Measurements from ENCODE around the gene ENOX2.
"Not testable (repeated sequence)": the region's sequence is repeated elsewhere in the genome, so short reads cannot be mapped to it uniquely, and the experiment has no call there.

ENOX2 gene

DNA sequence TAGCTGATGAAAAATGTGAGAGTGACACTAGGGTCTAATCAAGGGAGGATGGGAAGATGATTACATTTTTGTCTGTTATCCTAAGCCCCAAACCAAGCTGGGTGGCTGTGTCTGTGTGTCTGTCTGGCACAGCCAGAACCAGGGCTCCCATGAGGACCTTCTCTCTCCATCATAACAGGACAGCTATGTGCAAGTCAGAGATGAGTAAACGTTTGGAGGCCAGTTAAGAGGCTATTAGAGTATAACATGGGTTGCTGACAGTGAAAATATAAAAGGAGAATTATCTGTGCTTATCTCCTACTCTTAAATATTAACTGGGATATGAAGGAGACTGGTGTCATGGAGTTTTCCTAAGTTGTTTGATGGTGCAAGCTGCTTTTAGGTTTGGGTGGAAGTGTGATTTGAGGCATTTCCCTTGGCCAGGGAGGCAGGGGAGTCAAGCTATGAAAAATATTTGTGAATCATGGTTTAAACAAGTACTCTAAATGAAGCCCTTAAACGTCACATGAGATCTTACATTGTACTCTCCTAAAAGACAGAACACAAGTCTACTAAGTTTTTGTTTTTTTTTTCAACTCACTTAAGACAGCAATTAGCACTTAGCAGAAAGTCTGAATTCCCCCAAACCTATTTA is 156.2 kb downstream of the ENOX2 start:
- DNase-seq (ENCODE audit: low read depth) = no peak

- DNase-seq (ENCODE audit: low read depth) = no peak
Observed at GRCh38 chrX:130746077-130746476, 156.9 kb downstream of the ENOX2 start.

DNA sequence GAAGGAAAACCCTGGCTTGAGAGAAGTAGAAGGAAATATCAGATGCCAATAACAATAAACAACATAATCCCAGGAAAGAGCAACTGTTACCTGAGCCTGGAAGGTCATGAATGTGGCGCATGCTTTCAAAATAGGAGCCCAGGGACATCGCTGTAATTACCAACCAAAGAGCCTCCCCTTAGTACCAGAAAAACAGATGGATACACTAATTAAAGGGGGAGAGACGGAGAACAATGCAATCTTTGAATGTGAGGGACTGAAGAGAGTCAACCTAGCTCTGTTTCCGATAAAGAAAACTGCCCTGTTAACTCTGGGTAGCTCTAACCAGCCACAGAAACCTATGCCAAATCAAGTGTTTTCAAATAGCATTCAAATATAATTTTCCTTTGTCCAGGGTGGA is 161.4 kb downstream of the ENOX2 start:
- DNase-seq (ENCODE audit: low read depth) = no peak

- no peak for DNase-seq (ENCODE audit: low read depth)
Observed at GRCh38 chrX:130741151-130741550, 161.9 kb downstream of the ENOX2 start.

DNA sequence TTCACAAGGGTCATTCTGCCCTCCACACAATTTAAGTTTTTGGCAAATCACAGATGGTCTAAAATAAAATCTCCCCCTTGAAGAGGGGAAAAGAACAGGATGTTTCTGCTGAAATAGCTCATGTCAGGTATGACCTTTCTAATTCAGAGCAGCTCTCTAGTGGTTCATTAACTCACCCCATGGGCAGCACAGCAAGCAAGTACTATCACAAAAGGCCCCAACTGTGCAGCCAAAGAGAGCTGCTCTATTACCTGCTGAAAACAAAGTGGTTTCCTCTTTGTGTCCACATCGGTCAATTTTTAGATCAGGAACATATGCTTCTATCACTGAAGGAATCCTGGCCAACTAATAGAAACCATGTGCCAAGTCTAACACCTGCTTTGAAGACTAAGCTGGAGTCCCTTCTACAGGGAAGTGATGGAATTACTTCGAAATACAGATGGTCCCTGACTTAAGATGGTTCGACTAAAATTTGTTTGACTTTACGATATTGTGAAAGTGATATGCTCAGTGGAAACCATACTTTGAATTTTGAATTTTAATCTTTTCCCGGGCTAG is 164.3 kb downstream of the ENOX2 start:
- DNase-seq (ENCODE audit: low read depth) = no peak

- no peak for DNase-seq (ENCODE audit: low read depth)
Observed at GRCh38 chrX:130734713-130735112, 168.3 kb downstream of the ENOX2 start.

DNA sequence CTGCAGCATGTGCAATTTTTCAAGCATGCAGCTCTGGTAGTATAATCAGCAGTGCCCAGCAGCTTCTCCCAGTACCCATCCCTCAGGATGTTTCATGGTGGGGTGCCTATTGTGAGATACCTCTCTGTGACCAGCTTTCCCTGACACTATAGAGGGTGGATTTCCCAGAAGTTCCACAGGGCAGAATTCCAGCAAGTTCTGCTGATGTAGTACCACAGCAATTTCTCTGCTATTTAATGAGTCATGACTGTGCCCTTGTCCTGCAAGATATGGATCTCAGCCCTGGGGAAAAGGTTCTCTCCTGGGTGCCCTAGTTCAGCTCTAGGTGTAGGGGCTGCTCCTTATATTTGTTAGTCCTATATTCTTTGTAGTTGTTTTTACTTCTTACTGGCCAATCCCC is 174.8 kb downstream of the ENOX2 start:
- DNase-seq (ENCODE audit: low read depth) = peak; percentile 14

DNA sequence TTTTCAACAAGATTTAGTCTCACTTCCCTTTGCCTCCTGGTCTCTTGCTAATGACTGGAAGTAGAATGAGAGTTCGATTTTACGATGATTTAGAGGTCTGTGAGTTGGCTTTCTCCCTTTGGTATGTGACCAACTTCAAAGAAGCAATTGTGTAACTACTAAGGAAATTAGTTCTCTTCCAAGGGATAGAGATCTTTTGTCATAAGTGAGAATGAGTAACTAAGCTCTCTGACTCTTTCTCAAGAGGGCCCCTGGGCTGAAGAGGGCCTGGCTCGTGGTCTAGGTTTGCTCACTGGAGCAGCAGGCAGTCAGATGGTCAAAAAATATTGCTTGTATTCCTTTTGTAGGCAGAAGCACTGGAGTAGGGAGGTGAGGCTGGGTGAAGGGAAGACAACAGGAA is 176.3 kb downstream of the ENOX2 start:
- DNase-seq (ENCODE audit: low read depth) = no peak

DNA sequence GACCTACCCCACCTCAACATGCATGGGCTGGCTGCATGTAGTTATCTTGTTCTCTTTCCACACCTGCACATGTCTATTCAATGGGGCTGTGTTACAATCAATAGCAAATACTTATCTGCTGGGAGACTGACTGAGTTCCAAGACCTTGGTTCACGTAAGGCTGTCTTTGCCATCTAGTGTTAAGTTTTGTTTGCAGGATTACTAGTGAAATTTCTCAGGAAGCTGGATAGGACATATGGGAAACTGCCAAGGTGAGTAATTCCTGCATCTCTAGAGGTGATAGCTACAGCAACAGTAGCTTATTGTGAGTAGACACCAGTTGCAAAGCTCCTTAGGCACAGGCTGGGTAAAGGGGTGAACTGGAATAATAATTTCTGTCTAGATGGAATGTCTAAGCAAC is 177.5 kb downstream of the ENOX2 start:
- DNase-seq (ENCODE audit: low read depth) = no peak

DNA sequence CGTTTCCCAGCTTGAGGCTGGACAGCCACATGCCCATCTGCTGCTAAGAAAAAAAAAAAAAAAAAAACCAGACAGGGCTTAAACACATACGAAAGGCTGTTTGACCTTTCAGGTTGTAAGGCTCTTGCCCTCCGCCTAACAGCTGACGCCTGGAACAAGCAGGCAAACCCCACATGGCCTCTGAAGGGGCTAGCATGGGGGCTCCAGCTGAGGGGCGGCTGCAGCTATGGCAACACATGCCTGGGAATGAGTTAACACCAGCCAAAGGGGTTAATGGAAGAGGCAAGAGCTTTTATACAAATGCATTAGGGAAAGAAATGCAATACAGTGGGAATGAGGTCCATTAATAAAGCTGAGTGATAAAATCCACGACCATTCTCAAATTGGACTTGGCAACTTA is 183.6 kb downstream of the ENOX2 start:
- DNase-seq (ENCODE audit: low read depth) = no peak

DNA sequence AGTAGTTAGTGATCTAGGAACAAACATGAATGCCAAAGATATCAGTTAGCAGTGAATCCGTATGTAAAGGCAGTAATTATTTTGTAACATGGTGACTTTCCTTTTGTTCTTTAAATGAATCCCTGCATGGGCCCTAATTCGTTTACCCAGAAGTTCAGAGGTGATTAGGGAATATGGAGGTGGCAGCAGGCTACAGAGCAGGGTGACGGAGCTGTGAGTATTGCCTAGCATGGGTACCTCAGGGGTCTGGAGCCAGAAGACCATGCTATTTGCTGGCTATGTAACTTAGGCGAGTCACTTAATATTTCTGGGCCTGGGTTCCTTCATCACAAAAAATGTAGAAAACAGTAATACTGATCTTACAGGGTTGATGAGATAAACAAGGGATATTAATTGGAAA is 184.9 kb downstream of the ENOX2 start:
- no peak for DNase-seq (ENCODE audit: low read depth)

- no peak for DNase-seq (ENCODE audit: low read depth)
Observed at GRCh38 chrX:130716781-130717413, 186.1 kb downstream of the ENOX2 start.

DNA sequence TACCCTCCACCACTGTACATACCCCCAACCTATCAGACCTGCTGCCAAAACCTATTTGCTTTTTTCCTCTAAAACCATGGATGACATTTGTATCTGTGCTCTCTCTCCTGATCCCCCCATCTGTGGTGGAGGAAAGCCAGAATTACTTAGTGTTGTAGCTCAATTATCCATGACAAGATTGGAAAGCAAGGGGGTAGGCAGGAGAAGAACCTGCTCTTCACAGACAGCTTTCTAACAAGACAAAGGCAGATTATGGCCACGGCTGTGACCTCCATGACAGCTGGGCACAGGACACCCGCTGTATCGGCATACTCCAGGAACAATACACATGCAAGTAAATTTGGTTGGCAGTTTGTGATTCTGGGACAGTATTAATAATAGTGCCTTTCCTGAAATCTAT is 186.7 kb downstream of the ENOX2 start:
- no peak for DNase-seq (ENCODE audit: low read depth)

GRCh38 chrX:130715299-130715698 is 187.7 kb downstream of the ENOX2 start:
- no peak for DNase-seq (ENCODE audit: low read depth)

GRCh38 chrX:130714665-130715064 is 188.3 kb downstream of the ENOX2 start:
- no peak for DNase-seq (ENCODE audit: low read depth)

DNA sequence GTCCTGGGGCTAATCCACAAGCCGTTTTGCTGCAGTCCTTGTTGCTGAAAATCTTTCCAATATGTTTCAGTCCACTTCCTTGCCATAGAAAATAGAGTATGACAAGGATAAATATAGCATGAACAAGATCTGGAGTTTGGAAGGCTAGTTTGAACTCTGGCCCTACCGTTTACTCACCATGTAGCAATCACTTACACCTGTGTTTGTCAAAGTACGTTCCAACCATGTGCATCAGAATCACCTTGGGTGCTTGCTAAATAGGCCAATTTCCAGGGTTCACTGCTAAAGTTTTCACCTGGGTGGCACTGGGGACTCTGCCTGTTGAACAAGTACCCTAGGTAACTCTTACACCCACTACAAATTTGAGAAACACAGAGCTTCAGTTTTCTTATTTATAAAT is 188.9 kb downstream of the ENOX2 start:
- DNase-seq (ENCODE audit: low read depth) = no peak

DNA sequence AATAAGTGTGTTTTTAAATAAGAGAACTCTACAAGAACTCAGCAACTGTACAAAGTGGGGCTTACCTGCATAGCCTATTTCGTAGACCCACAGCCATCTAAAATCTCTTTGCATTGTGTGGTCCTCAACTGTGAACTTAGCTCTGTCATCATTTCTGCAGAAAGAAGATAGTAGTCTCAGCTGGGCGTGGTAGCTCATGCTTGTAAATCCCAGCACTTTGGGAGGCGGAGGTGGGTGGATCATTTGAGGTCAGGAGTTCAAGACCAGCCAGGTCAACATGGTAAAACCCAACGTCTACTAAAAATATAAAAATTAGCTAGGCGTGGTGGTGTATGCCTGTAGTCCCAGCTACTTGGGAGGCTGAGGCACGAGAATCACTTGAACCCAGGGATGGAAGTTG is 193.8 kb downstream of the ENOX2 start:
- not testable (repeated sequence) for DNase-seq (ENCODE audit: low read depth)

GRCh38 chrX:130705591-130705990 is 197.4 kb downstream of the ENOX2 start:
- DNase-seq (ENCODE audit: low read depth) = no peak

GRCh38 chrX:130704053-130705038 is 198.7 kb downstream of the ENOX2 start:
- no peak for DNase-seq (ENCODE audit: low read depth)

- DNase-seq (ENCODE audit: low read depth) = no peak
Observed at GRCh38 chrX:130702867-130703707, 199.9 kb downstream of the ENOX2 start.

GRCh38 chrX:130700629-130701028 is 202.4 kb downstream of the ENOX2 start:
- no peak for DNase-seq (ENCODE audit: low read depth)

DNA sequence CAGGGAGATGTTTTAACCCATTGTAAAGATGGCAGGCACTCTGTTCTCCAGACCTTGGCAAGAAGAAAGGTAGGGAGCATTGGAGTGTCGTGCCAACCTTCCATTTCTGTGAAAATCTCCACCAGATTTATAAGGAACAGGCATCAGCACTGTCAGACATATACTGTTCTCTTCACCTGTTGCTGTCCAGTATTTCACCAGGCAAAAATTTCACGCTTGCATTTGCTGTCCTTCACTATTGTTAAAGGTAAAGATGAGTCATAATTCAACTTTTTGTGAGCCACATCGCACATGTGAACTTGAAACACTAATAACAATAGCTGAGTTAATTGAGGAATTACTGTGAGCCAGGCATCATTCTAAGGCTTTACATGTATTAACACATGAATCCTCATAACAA is 203.4 kb downstream of the ENOX2 start:
- no peak for DNase-seq (ENCODE audit: low read depth)
